Measurements from ENCODE around the gene FMO5.

FMO5 gene

GRCh38 chr1:147209825-147210821 is 15.0 kb downstream of the FMO5 start (continued):
- TF ChIP-seq ZNF529 (tag by site-specific recombination; IDR thresholded peaks at IDR 0.05; ENCODE audit: insufficient replicate concordance) (no peak), ZNF530 (tag by site-specific recombination; IDR thresholded peaks at IDR 0.05; ENCODE audit: low read depth) (no peak), ZNF132 (tag by site-specific recombination; IDR thresholded peaks at IDR 0.05; ENCODE audit: borderline replicate concordance) (no peak), FEZF1 (tag by site-specific recombination; IDR thresholded peaks at IDR 0.05) (peak; percentile 39; the same call in 1 of the 2 replicates), TSHZ1 (tag by site-specific recombination; IDR thresholded peaks at IDR 0.05; ENCODE audit: borderline replicate concordance) (no peak), ZNF501 (tag by site-specific recombination; IDR thresholded peaks at IDR 0.05) (no peak), ZNF404 (tag by site-specific recombination; IDR thresholded peaks at IDR 0.05) (no peak)

- CTCF ChIA-PET = no interaction called here
- POLR2A ChIA-PET = no interaction called here
- Histone ChIP-seq H3K4me3 (ENCODE audit: low read depth, low read length) (no peak overlapping the region), H3K27ac (ENCODE audit: extremely low read depth, low read depth, low read length) (no peak overlapping the region), H3K9me3 (ENCODE audit: control insufficient read depth, insufficient read depth, low read depth, low read length) (no peaks in the 10 kb centered on the region), H3K36me3 (ENCODE audit: control insufficient read depth in 2 of 2, insufficient read depth in 1 of 2, low read length in 2 of 2) (no peaks in the 10 kb centered on the region), H3K4me1 (ENCODE audit: control insufficient read depth, insufficient read depth, low read length) (no peaks in the 10 kb centered on the region)
- TF ChIP-seq ZNF701 (tag by site-specific recombination; IDR thresholded peaks at IDR 0.05) (no peak), ZNF558 (tag by site-specific recombination; IDR thresholded peaks at IDR 0.05) (no peak), ZNF580 (tag by site-specific recombination; IDR thresholded peaks at IDR 0.05) (no peak), ZNF837 (tag by site-specific recombination; IDR thresholded peaks at IDR 0.05) (no peak), SCRT2 (tag by site-specific recombination; IDR thresholded peaks at IDR 0.05) (no peak), TCF7L2 (IDR thresholded peaks at IDR 0.05; ENCODE audit: borderline replicate concordance, low read depth, low read length) (no peak), ZNF169 (tag by site-specific recombination; IDR thresholded peaks at IDR 0.05) (no peak), GFI1B (tag by site-specific recombination; IDR thresholded peaks at IDR 0.05) (no peak), ZNF777 (tag by site-specific recombination; IDR thresholded peaks at IDR 0.05; ENCODE audit: borderline replicate concordance) (no peak)
These were observed 16.5 kb downstream of the FMO5 start for GRCh38 chr1:147208619-147209018.

- Histone ChIP-seq H3K9me3 (ENCODE audit: control insufficient read depth, insufficient read depth, low read depth, low read length) (no peaks in the 10 kb centered on the region), H3K4me3 (ENCODE audit: low read depth, low read length) (no peak overlapping the region), H3K27ac (ENCODE audit: extremely low read depth, low read depth, low read length) (no peak overlapping the region), H3K4me1 (ENCODE audit: control insufficient read depth, insufficient read depth, low read length) (no peaks in the 10 kb centered on the region), H3K36me3 (ENCODE audit: control insufficient read depth in 2 of 2, insufficient read depth in 1 of 2, low read length in 2 of 2) (no peaks in the 10 kb centered on the region)
- ChIA-PET CTCF (no interaction called here), POLR2A (no interaction called here)
- TF ChIP-seq ZSCAN5A (tag by site-specific recombination; IDR thresholded peaks at IDR 0.05) (no peak), ZNF266 (tag by site-specific recombination; IDR thresholded peaks at IDR 0.05; ENCODE audit: low read depth) (no peak), ZNF10 (tag by site-specific recombination; IDR thresholded peaks at IDR 0.05) (no peak), TCF7L2 (IDR thresholded peaks at IDR 0.05; ENCODE audit: borderline replicate concordance, low read depth, low read length) (no peak), ZNF433 (tag by site-specific recombination; IDR thresholded peaks at IDR 0.05; ENCODE audit: low read depth) (no peak), ZNF416 (tag by site-specific recombination; IDR thresholded peaks at IDR 0.05) (no peak), MZF1 (tag by site-specific recombination; IDR thresholded peaks at IDR 0.05; ENCODE audit: borderline replicate concordance) (no peak), ZSCAN18 (tag by site-specific recombination; IDR thresholded peaks at IDR 0.05) (no peak), ZNF239 (tag by site-specific recombination; IDR thresholded peaks at IDR 0.05) (no peak), ZNF785 (tag by site-specific recombination; IDR thresholded peaks at IDR 0.05) (no peak), GLI2 (tag by site-specific recombination; IDR thresholded peaks at IDR 0.05; ENCODE audit: borderline replicate concordance, low read depth) (no peak), ZNF274 (IDR thresholded peaks at IDR 0.05; ENCODE audit: low read length) (no peak), ZNF274 (tag by site-specific recombination; IDR thresholded peaks at IDR 0.05; ENCODE audit: borderline replicate concordance) (no peak)
These were observed 17.9 kb downstream of the FMO5 start for GRCh38 chr1:147207192-147207591.
